Peyer's patch (tissue), 4 donors: ENCODE data around the gene TPM1. TPM values are rescaled to one million over a fixed set of nuclear protein-coding genes. Genes with fewer than 3 reads are reported as not detected.

Source experiments
- DNase-seq, 3 donors: peaks; one replicate each; pipeline ENCODE4 v3.0.0-alpha.2; 2017 to 2019
- H3K27ac ChIP-seq, 4 donors: fragments of 200-600 bp; sonication (generic); one replicate each; pipeline ENCODE4 v1.5.1; 2016 to 2019
- H3K27me3 ChIP-seq, 2 donors: fragments of 200-600 bp; sonication (generic); one replicate each; pipeline ENCODE4 v1.5.1; 2019
- H3K36me3 ChIP-seq, 3 donors: fragments of 200-600 bp; sonication (generic); one replicate each; pipeline ENCODE4 v1.5.1; 2016 to 2019
- H3K4me1 ChIP-seq, 4 donors: fragments of 200-600 bp; sonication (generic); one replicate each; pipeline ENCODE4 v1.5.1; 2016 to 2019
- H3K4me3 ChIP-seq, 4 donors: fragments of 200-600 bp; sonication (generic); 1 replicate in 3 of 4; 2 replicates in 1 of 4; pipeline ENCODE4 v1.5.1; 2016 to 2019; ENCODE audit warnings: mild to moderate bottlenecking in 1 of 4
- H3K9me3 ChIP-seq, 4 donors: fragments of 200-600 bp; sonication (generic); one replicate each; pipeline ENCODE4 v1.5.1; 2016 to 2019; ENCODE audit warnings: mild to moderate bottlenecking in 1 of 4
- POLR2A ChIP-seq, 2 donors: fragments of 450-650 bp; IDR thresholded peaks; one replicate each; pipeline ENCODE4 v1.5.1; 2017; ENCODE audit warnings: antibody characterized with exemption in 2 of 2, mild to moderate bottlenecking in 2 of 2, moderate library complexity in 2 of 2
- total RNA-seq, 4 donors: library from RNA; depleted of rRNA; stranded (reverse); fragments of >200 nt; gene quantifications; one replicate each; pipeline ENCODE4 v1.1.0, GENCODE V29; 2016
- TF ChIP-seq, protein P1 (sequence below), 6 experiments: fragments of 450-650 bp in 4 of 6; fragments of 200-600 bp in 2 of 6; sonication (generic) in 1 of 6; IDR thresholded peaks; one replicate each; pipeline ENCODE4 v1.5.1; 2017 to 2019; ENCODE audit warnings: antibody characterized with exemption in 6 of 6, mild to moderate bottlenecking in 3 of 6, moderate library complexity in 1 of 6

Gene TPM1
- total RNA-seq, 4 donors from 2014 or later, result 555 to 997 (median 617) TPM

DNA sequence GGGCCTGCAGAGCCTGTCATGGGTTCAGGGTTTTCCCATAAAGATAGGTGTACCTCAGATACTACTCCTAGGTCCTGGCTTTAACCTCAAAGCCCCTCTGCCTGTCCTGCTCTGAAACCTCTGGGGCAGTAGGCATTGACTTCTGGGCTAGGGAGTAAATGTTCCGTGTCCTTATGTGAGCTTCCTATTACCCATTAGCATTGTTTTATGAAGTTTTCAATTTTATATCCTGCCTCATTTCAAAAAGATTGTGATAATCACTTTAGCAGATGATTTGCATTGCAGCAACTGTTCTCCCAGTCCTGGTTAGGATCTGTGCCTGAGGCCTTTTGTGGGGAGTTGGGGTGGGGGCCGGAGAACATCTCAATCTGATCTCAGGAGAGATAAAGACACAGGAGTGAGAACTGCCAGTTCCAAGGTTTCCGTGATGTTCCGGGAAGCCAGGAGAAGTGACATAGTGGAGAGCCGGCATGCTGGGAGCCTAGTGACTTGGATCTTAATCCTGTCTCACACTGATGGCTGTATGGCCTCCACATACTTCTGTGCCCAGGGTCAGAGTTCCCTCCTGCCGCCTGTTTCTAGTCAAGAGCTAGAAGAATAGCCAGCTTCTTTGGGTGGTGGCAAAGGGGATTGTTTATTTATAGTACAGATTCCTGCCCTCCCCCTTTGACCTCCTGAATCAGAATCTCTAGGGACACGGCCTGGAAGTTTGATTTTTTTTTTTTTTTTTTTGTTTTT, 10.6 kb downstream of the TPM1 start:
- Histone ChIP-seq H3K27me3 (no peaks in the 10 kb centered on the region), H3K4me3 (peak overlapping the region in 2 of 4 donors; percentile 21 to 26), H3K4me1 (peaks cover 0 to 72% (median 9%) of the 10 kb centered on the region in 4 donors), H3K9me3 (no peaks in the 10 kb centered on the region), H3K36me3 (peaks cover 0 to 18% (median 0%) of the 10 kb centered on the region in 3 donors), H3K27ac (peak overlapping the region; percentile 43 to 96 (median 86))
- TF ChIP-seq, protein P1, sequence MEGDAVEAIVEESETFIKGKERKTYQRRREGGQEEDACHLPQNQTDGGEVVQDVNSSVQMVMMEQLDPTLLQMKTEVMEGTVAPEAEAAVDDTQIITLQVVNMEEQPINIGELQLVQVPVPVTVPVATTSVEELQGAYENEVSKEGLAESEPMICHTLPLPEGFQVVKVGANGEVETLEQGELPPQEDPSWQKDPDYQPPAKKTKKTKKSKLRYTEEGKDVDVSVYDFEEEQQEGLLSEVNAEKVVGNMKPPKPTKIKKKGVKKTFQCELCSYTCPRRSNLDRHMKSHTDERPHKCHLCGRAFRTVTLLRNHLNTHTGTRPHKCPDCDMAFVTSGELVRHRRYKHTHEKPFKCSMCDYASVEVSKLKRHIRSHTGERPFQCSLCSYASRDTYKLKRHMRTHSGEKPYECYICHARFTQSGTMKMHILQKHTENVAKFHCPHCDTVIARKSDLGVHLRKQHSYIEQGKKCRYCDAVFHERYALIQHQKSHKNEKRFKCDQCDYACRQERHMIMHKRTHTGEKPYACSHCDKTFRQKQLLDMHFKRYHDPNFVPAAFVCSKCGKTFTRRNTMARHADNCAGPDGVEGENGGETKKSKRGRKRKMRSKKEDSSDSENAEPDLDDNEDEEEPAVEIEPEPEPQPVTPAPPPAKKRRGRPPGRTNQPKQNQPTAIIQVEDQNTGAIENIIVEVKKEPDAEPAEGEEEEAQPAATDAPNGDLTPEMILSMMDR (IDR thresholded peaks at IDR 0.05), result no peak
- no peak for TF ChIP-seq POLR2A (IDR thresholded peaks at IDR 0.05)
- DNase-seq, result peak in 2 of 3 donors; percentile 67 to 72

DNA sequence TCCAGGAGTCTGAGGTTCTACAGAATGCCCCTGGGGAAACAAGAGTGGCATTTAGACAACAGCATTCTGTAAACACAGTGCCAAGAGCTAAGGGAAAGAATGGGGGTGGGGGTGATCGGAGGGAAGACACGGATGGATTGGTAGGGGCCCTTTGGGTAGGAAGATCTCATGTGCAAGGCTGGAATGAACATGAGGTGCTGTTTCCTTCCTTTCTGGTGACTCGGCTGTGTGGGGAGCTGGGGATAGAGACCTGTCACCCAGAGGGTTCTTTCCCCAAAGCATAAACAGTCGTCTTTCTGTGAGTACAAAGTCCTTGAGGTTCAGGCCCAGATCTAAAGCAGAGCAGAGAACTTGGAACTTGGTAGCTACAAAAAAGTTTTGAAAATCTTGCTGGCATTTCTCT, 11.7 kb downstream of the TPM1 start:
- no peak for DNase-seq
- H3K9me3 ChIP-seq, result no peaks in the 10 kb centered on the region
- TF ChIP-seq POLR2A (IDR thresholded peaks at IDR 0.05), result no peak
- TF ChIP-seq, protein P1 (IDR thresholded peaks at IDR 0.05), result no peak
- peak overlapping the region; percentile 26 to 96 (median 86) for H3K27ac ChIP-seq
- H3K36me3 ChIP-seq, result peaks cover 0 to 29% (median 0%) of the 10 kb centered on the region in 3 donors
- H3K27me3 ChIP-seq, result no peaks in the 10 kb centered on the region
- peaks cover 0 to 73% (median 9%) of the 10 kb centered on the region in 4 donors for H3K4me1 ChIP-seq
- peak overlapping the region in 2 of 4 donors; percentile 13 to 26 for H3K4me3 ChIP-seq

DNA sequence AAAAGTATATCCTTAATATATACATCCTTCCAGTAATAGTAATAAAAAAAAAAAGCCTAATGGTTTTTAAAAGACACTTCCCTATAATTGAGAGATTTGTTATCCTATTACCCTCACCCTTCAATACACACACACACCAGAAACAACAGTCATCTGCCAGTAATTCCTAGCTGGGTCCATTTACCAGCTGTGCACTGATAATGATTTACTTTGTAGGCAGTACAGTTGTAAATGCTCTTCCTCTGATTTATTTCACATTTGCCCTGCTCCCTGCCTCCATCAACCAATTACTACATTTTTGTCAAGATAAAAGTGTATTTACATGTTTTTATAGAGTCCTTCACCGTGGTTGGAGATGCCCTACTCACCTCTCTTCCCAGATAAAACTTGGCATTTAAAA, 12.4 kb downstream of the TPM1 start:
- H3K36me3 ChIP-seq, result peaks cover 0 to 36% (median 0%) of the 10 kb centered on the region in 3 donors
- no peaks in the 10 kb centered on the region for H3K27me3 ChIP-seq
- peak overlapping the region in 3 of 4 donors; percentile 8 to 96 (median 61) for H3K27ac ChIP-seq
- H3K9me3 ChIP-seq, result no peaks in the 10 kb centered on the region
- H3K4me3 ChIP-seq, result no peak overlapping the region
- H3K4me1 ChIP-seq, result peaks cover 0 to 77% (median 9%) of the 10 kb centered on the region in 4 donors
- TF ChIP-seq, protein P1 (IDR thresholded peaks at IDR 0.05), result no peak
- no peak for TF ChIP-seq POLR2A (IDR thresholded peaks at IDR 0.05)
- DNase-seq, result no peak

DNA sequence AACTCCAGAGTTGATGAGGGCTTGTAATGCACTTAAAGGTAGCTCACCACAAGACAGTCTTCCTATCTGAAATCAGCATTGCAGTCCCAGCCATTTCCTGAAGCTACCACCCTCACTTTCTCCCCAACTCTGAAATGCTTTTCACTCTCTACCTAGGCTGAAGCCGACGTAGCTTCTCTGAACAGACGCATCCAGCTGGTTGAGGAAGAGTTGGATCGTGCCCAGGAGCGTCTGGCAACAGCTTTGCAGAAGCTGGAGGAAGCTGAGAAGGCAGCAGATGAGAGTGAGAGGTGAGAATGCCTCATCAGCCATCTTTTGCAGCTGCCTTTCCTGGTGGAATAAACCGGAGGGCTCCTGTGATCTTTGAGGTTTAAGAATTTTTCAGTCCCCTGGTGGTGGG, 14.3 kb downstream of the TPM1 start:
- no peak for TF ChIP-seq POLR2A (IDR thresholded peaks at IDR 0.05)
- Histone ChIP-seq H3K4me1 (peaks cover 0 to 76% (median 7%) of the 10 kb centered on the region in 4 donors), H3K27ac (peak overlapping the region in 2 of 4 donors; percentile 39 to 96), H3K4me3 (no peak overlapping the region), H3K9me3 (no peaks in the 10 kb centered on the region), H3K36me3 (peaks cover 0 to 55% (median 0%) of the 10 kb centered on the region in 3 donors), H3K27me3 (no peaks in the 10 kb centered on the region)
- DNase-seq, result peak in 1 of 3 donors; percentile 58

DNA sequence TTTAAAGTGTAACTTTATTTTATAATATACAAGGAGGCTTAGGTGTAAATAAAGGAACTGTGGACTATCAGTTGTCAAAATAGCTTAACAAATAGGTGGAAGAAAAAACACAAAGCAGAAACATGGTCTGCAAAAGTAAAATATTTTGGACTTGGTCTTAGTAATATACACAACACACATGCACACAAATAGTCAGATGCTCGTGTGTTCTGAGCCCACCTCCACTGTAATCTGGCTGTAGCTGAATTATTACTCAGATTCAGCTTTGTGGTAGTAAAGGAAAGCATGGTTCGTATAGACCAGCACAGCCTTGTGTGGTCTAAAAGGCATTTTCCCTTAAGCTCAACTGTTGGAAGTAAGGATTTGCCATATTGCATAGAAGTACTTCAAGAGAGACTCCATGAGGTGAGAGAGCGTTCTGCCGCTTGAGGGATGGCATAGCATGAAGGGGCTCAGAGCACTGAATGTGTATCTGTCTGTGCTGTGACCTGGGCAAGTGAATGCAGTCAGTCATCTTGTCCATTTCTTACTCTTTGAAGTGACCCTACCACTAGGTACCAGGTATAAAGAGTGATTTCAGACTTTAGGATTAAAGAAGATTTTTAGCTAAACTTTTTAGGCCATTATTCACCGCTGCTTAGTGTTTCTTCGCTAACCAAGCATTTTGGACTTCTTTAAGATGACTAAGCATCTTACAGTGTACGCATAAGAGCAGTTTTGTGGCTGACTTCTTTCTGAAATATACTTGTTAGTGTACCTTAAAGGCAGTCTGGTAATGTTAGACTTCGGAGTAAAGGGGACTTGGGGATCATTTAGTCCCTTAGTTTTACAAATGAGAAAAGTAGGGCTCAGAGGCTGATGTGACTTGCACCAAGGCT, 15.2 kb downstream of the TPM1 start:
- peaks cover 0 to 64% (median 0%) of the 10 kb centered on the region in 3 donors for H3K36me3 ChIP-seq
- DNase-seq, result no peak
- TF ChIP-seq POLR2A (IDR thresholded peaks at IDR 0.05), result no peak
- TF ChIP-seq, protein P1 (IDR thresholded peaks at IDR 0.05), result no peak
- no peaks in the 10 kb centered on the region for H3K9me3 ChIP-seq
- H3K27ac ChIP-seq, result peak overlapping the region in 1 of 4 donors; percentile 96
- no peaks in the 10 kb centered on the region for H3K27me3 ChIP-seq
- peaks cover 0 to 68% (median 3%) of the 10 kb centered on the region in 4 donors for H3K4me1 ChIP-seq
- no peak overlapping the region for H3K4me3 ChIP-seq
